Activated T-cell treated with anti-CD3 and anti-CD28 coated beads for 48 hours (primary cell): ENCODE data around the gene PCP4L1.

ENCODE experiments used
- DNase-seq: peaks from one replicate; pipeline ENCODE4 v3.0.0-alpha.2; 2020; ENCODE audit warnings: low read depth

The PCP4L1 gene

GRCh38 chr1:161267321-161267720 lies 8.8 kb downstream of the PCP4L1 start:
- no peak for DNase-seq

DNA sequence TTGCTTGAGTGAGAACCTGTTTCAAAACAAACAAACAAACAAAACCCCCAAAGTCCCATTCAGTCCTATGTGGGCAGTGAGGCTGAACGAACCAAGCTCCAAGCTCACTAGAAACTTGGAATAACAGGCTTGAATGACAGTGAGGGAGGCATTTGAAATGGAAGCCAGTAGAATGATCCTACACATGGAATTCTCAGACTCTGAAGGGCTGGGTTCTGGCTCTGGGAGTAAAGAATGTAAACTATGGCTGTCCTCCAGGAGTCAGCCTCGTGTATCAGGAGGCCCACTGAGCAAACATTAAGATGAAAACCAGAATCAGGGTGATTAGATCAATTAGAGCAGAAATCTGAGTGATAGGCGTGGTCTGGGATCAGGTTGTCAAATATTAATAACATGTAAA lies 14.9 kb downstream of the PCP4L1 start:
- DNase-seq = no peak

GRCh38 chr1:161274874-161275273 lies 16.3 kb downstream of the PCP4L1 start:
- no peak for DNase-seq

GRCh38 chr1:161282991-161283390 lies 24.4 kb downstream of the PCP4L1 start:
- DNase-seq = no peak

DNA sequence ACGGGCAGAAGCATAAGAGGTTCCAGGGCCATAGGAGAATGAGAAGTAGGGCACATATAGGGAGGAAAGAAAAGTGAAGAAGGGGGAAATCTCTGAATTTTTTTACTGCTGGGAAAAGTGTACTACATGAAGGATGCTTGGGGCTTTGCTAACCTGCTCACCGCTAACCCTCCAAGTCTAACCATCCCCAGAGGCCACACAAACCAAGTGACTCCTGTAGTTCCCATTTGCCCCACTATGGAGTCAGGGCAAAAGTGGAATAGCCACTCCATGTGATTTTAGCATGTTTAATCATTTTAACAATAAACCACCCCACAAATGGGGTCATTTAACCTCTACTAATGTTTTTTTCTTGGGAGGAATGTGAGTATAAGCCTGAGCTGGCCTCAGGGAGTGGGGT lies 26.6 kb downstream of the PCP4L1 start:
- no peak for DNase-seq

DNA sequence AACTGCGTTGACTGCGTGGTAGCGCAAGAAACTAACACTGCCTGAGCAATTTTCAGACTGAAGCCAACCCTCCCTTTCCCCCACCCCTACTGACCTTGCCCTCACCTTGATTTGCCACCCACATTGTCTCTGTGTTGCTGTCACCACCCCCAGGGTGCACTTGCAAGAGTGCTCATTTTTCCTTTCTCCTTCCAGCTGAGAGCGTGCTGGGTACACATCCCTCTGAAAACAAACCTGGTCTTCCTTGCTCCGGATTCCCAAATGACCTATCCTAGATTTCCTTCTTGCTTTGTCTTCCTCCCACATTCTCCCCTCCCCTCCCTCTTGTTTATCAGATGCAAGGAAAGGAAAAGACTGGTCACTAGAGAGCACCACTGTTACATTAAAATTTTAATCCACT lies 27.0 kb downstream of the PCP4L1 start:
- no peak for DNase-seq

DNA sequence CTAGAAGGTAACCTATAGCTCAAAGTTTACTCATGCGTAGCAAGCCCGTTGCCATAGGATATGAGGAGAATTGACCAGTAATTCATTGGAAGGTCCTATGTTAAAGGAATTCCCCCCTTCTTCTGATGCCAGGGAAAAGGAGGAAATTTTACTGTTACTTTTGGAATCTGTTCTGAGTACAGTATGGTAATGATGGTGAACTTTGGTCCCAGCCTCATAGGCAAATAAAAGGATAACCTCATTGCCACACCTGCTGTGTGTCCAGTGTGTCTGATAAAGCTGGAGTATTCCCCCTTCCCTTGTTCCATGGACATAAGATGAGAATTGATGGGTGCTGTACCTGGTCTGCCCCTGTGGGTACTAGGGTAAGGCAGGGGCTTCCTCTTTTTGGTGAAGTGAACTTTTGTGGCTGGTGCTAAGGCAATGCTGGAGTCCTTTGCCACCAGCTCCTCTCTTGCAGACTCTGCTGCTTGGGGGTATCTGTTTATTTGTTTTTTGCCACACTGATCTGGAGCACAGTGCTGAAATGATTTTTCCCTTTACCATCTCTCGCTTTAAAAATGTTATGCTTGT lies 29.0 kb downstream of the PCP4L1 start:
- no peak for DNase-seq

- no peak for DNase-seq
Observed at GRCh38 chr1:161290779-161291178, 32.2 kb downstream of the PCP4L1 start.

- DNase-seq = no peak
Observed at GRCh38 chr1:161297415-161297814, 38.9 kb downstream of the PCP4L1 start.

GRCh38 chr1:161298116-161298515 lies 39.6 kb downstream of the PCP4L1 start:
- DNase-seq = no peak

GRCh38 chr1:161299347-161299746 lies 40.8 kb downstream of the PCP4L1 start:
- DNase-seq = no peak

DNA sequence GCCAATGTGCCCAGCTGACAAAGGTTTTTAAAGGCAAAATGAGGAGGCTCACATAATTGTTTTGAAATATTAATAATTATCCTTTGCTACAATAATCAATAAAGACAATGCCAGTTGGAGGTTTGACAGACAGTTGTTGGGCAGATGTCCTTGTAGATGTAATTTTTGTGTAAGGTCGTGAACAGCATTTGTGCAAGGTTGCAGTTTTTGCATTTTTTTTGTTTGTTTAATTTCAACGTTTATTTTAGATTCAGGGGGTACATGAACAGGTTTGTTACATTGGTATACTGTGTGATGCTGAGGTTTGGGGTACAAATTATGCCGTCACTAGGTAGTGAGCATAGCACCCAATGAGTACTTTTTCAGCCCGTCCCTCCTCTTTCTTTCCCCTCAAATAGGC lies 41.9 kb downstream of the PCP4L1 start:
- no peak for DNase-seq

- no peak for DNase-seq
Observed at GRCh38 chr1:161304927-161305866, 46.7 kb downstream of the PCP4L1 start.

DNA sequence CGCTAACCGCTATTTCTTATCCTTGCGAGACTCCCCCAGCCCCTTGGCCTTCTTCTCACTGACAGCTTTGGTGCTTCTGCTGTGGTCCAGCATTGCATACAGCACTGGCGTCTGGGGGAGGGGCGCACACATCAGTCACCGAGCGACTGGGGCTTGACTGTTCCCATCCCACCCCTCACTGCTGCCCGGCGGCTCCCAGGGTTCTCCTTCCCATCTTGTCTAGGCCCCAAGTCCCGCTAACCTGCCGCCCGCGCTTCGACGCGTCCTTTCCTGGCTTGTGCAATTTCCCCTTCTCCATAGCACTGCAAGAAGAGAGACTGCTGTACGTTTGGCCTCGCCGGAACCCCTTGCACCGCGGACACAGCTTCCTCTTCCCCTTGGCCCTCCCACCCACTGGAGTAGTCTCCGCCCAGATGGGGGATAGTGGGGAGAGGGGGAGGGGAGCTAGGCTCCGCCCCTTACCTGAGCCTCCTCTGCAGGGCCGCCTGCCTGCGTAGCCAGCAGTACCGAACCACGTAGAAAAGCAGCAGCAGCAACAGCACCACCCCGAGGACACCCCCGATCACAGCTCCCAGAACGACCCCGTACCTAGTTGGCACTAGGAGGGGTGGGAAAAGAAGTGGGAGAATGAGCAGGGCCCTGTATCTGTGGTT lies 47.4 kb downstream of the PCP4L1 start:
- peak; percentile 81 for DNase-seq

DNA sequence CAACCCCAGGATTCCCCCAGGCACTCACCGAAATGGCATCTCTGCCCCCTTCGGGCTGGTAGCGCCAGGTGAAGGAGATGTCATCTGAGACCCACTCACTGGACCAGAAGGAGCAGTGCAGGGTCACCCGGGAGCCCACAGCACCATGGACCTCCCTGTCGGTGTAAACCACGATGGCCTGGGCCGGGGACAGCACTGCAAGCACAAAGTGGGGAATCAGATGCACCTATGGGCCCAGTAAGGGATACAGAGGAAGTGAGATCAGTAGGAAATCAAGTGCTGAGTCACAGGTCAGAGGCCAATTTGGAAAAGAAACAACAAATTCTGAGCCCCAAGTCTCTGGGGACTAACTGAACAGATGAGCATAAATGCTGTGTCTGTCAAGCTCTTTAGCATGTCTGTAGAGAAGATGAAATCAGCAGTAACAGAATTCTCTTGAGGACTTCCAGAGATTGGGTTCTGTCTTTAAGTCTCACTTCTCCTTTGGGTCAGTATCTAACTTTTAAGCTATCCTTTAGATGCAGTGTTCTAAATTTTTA lies 48.8 kb downstream of the PCP4L1 start:
- no peak for DNase-seq

DNA sequence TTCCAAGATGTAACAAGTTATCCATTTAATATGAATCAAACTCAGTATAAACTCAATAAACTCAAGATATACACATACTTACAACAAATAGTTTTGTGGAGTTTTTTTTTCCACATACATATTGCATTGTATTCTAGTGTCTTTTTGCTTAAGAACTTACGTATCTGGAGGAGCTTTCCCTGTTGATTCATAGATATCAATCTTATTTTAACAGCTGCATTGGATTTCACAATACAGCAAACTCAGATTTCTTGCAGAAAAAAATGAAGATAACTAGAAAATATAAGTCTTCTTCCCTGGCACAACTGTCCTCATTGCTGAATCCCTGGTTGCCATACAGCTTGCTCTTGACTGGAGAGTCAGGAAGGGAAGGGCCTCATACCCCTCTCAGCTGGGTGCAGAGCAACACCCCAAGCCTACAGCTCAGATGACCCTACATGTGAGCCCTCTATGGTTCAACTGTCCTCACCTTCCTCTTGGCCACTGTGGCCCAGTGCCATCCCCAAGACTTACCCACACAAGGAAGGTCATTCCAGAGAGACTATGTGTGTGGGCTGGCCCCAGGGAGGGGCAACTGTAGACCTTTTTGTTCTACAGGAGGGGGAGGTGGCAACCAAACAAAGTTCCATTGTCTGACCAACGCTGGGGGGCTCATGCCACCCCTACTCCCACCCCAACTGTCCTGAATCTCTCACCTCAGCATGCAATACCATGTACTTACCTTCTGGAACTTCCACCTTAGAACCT lies 49.5 kb downstream of the PCP4L1 start:
- DNase-seq = no peak

GRCh38 chr1:161309868-161310267 lies 51.3 kb downstream of the PCP4L1 start, which contains the start of gene MPZ:
Gene MPZ, minus strand, starts transcription at chr1:161309968. Its CDS starts 63 bp downstream, at chr1:161309905.
- DNase-seq = no peak

DNA sequence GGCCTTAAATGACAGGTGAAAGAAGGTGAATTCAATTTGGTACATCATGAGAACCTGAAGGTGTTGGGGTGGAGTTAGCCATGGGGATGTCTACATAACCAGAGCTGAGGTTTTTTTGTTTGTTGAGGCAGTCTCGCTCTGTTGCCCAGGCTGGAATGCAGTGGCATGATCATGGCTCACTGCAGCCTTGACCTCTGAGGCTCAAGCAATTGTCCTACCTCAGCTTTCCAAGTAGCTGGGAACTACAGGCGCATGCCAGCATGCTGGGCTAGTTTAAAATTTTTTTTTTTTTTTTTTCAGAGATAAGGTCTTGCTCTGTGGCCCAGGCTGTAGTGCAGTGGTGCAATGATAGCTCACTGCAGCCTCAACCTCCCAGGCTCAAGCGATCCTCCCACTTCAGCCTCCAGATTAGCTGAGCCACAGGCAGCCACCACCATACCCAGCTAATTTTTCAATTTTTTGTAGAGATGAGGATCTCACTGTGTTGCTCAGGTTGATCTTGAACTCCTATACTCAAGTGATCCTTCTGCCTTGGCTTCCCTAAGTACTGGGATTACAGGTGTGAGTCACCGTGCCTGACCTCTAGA lies 53.1 kb downstream of the PCP4L1 start:
- DNase-seq = no peak

- no peak for DNase-seq
Observed at GRCh38 chr1:161313554-161314200, 55.1 kb downstream of the PCP4L1 start.

GRCh38 chr1:161314201-161314981 lies 55.8 kb downstream of the PCP4L1 start, which contains the start of gene SDHC:
Gene SDHC, plus strand, starts transcription at chr1:161314381. Its CDS starts 25 bp downstream, at chr1:161314406.
- peak; percentile 85 for DNase-seq
